Left ventricle myocardium inferior (tissue), 1 donor: ENCODE results near the gene CORO7. TPM values are rescaled to one million over a fixed set of nuclear protein-coding genes. Genes with fewer than 3 reads are reported as not detected.

Experiments
- DNase-seq: peaks from one replicate; pipeline ENCODE4 v3.0.0-alpha.2; 2020
- H3K27ac ChIP-seq: fragments of 200-600 bp; replicated peaks from 2 replicates; pipeline ENCODE4 v1.8.0; 2021
- H3K27me3 ChIP-seq: fragments of 200-600 bp; 2 replicates; pipeline ENCODE4 v1.8.0; 2021; ENCODE audit warnings: low read depth
- H3K36me3 ChIP-seq: fragments of 200-600 bp; 2 replicates; pipeline ENCODE4 v1.8.0; 2021
- H3K4me1 ChIP-seq: fragments of 200-600 bp; 2 replicates; pipeline ENCODE4 v1.8.0; 2021
- H3K4me3 ChIP-seq: fragments of 200-600 bp; 2 replicates; pipeline ENCODE4 v1.8.0; 2021; ENCODE audit warnings: mild to moderate bottlenecking, moderate library complexity
- H3K9me3 ChIP-seq: fragments of 200-600 bp; replicated peaks from 2 replicates; pipeline ENCODE4 v1.8.0; 2021
- CTCF ChIP-seq: fragments of 200-600 bp; IDR thresholded peaks from 2 replicates; pipeline ENCODE4 v1.8.0; 2021; ENCODE audit warnings: antibody characterized with exemption, mild to moderate bottlenecking, borderline replicate concordance
- intact Hi-C: fragments of 100-400 bp; cut with micrococcal nuclease; formaldehyde crosslinking; loops from one replicate; pipeline ENCODE4 v1.11.0; 2022
- total RNA-seq: library from RNA; stranded (reverse); fragmentation: NEBNext Ultra II Directional; extraction: Animal tissue kit (Norgen Biotek cat#: 25700); gene quantifications from one replicate; pipeline ENCODE4 v1.2.1, GENCODE V29; 2021
- donor health status: DM: no; HTN: yes; CAD: no; lungs with severe emphysema.

Gene CORO7
- total RNA-seq, 1 donor from 2014 or later, result 12.5 TPM

- no peak for DNase-seq
- no peak overlapping the region for H3K27ac ChIP-seq
- no peaks in the 10 kb centered on the region for H3K27me3 ChIP-seq
- no peak overlapping the region for H3K4me3 ChIP-seq
- peaks cover 82% of the 10 kb centered on the region for H3K36me3 ChIP-seq
- no peaks in the 10 kb centered on the region for H3K4me1 ChIP-seq
- H3K9me3 ChIP-seq, result no peaks in the 10 kb centered on the region
- intact Hi-C loops, result no loop called here
- no peak for TF ChIP-seq CTCF
Observed at GRCh38 chr16:4455081-4455480, 38.7 kb upstream of the CORO7 start.

GRCh38 chr16:4454623-4455022, 38.2 kb upstream of the CORO7 start:
- Histone ChIP-seq H3K4me3 (no peak overlapping the region), H3K36me3 (peaks cover 87% of the 10 kb centered on the region), H3K27me3 (no peaks in the 10 kb centered on the region), H3K4me1 (no peaks in the 10 kb centered on the region), H3K9me3 (no peaks in the 10 kb centered on the region), H3K27ac (no peak overlapping the region)
- TF ChIP-seq CTCF, result no peak
- no peak for DNase-seq
- intact Hi-C loops, result no loop called here

GRCh38 chr16:4452674-4453073, 36.3 kb upstream of the CORO7 start:
- H3K27ac ChIP-seq, result no peak overlapping the region
- intact Hi-C loops, result no loop called here
- no peak for DNase-seq
- peaks cover 95% of the 10 kb centered on the region for H3K36me3 ChIP-seq
- no peaks in the 10 kb centered on the region for H3K4me1 ChIP-seq
- no peak for TF ChIP-seq CTCF
- no peak overlapping the region for H3K4me3 ChIP-seq
- no peaks in the 10 kb centered on the region for H3K27me3 ChIP-seq
- no peaks in the 10 kb centered on the region for H3K9me3 ChIP-seq

GRCh38 chr16:4450931-4451519, 34.6 kb upstream of the CORO7 start:
- no peak overlapping the region for H3K4me3 ChIP-seq
- H3K27me3 ChIP-seq, result no peaks in the 10 kb centered on the region
- intact Hi-C loops, result no loop called here
- no peaks in the 10 kb centered on the region for H3K9me3 ChIP-seq
- no peak overlapping the region for H3K27ac ChIP-seq
- DNase-seq, result no peak
- no peaks in the 10 kb centered on the region for H3K4me1 ChIP-seq
- TF ChIP-seq CTCF, result no peak
- peaks cover 95% of the 10 kb centered on the region for H3K36me3 ChIP-seq

GRCh38 chr16:4450430-4450829, 34.0 kb upstream of the CORO7 start:
- intact Hi-C loops, result no loop called here
- Histone ChIP-seq H3K4me1 (no peaks in the 10 kb centered on the region), H3K36me3 (peaks cover 95% of the 10 kb centered on the region), H3K27me3 (no peaks in the 10 kb centered on the region), H3K4me3 (no peak overlapping the region), H3K9me3 (no peaks in the 10 kb centered on the region), H3K27ac (no peak overlapping the region)
- no peak for DNase-seq
- no peak for TF ChIP-seq CTCF
